ENCODE results near the gene PEX5L. TPM values are rescaled to one million over a fixed set of nuclear protein-coding genes. Genes with fewer than 3 reads are reported as not detected.

PEX5L gene
- total and polyA plus RNA-seq, 2 experiments from 2014 or later = 6.3 to 7.0 TPM

GRCh38 chr3:180073561-180073960 lies 36.8 kb upstream of the PEX5L start:
- no peak overlapping the region for H3K4me3 ChIP-seq
- DNase-seq (ENCODE audit: low spot score) = no peak
- H3K9me2 ChIP-seq (ENCODE audit: insufficient read depth) = peaks cover 28% of the 10 kb centered on the region
- H3K79me2 ChIP-seq (replicated peaks; ENCODE audit: insufficient read depth) = no peaks in the 10 kb centered on the region
- no peaks in the 10 kb centered on the region for H4K20me1 ChIP-seq (replicated peaks; ENCODE audit: insufficient read depth)
- no peaks in the 10 kb centered on the region for H3K4me1 ChIP-seq (ENCODE audit: insufficient read depth)
- ATAC-seq = no peak
- no peaks in the 10 kb centered on the region for H3F3A ChIP-seq (replicated peaks; ENCODE audit: low read depth)
- TF ChIP-seq ZNF462 (CRISPR knock-in tag; IDR thresholded peaks at IDR 0.05) (no peak), POLR2AphosphoS5 (IDR thresholded peaks at IDR 0.05; ENCODE audit: low read depth) (no peak), STAT1 (IDR thresholded peaks at IDR 0.05; ENCODE audit: unreplicated experiment) (no peak), JUNB (IDR thresholded peaks at IDR 0.05; ENCODE audit: unreplicated experiment) (no peak), NANOG (IDR thresholded peaks at IDR 0.05; ENCODE audit: borderline replicate concordance) (no peak), CREB1 (CRISPR knock-in tag; IDR thresholded peaks at IDR 0.05; ENCODE audit: low read depth) (no peak), EZH2phosphoT487 (IDR thresholded peaks at IDR 0.05; ENCODE audit: unreplicated experiment) (no peak), EZH2 (IDR thresholded peaks at IDR 0.05; ENCODE audit: low read depth, unreplicated experiment) (no peak), ZNF114 (CRISPR knock-in tag; IDR thresholded peaks at IDR 0.05) (no peak), ZNF331 (CRISPR knock-in tag; IDR thresholded peaks at IDR 0.05; ENCODE audit: low read depth) (no peak)
- TF ChIP-seq, protein P1, sequence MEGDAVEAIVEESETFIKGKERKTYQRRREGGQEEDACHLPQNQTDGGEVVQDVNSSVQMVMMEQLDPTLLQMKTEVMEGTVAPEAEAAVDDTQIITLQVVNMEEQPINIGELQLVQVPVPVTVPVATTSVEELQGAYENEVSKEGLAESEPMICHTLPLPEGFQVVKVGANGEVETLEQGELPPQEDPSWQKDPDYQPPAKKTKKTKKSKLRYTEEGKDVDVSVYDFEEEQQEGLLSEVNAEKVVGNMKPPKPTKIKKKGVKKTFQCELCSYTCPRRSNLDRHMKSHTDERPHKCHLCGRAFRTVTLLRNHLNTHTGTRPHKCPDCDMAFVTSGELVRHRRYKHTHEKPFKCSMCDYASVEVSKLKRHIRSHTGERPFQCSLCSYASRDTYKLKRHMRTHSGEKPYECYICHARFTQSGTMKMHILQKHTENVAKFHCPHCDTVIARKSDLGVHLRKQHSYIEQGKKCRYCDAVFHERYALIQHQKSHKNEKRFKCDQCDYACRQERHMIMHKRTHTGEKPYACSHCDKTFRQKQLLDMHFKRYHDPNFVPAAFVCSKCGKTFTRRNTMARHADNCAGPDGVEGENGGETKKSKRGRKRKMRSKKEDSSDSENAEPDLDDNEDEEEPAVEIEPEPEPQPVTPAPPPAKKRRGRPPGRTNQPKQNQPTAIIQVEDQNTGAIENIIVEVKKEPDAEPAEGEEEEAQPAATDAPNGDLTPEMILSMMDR (conservative IDR thresholded peaks at IDR 0.05; ENCODE audit: low read depth in 2 of 2) = no peak
- TF ChIP-seq, protein P2, sequence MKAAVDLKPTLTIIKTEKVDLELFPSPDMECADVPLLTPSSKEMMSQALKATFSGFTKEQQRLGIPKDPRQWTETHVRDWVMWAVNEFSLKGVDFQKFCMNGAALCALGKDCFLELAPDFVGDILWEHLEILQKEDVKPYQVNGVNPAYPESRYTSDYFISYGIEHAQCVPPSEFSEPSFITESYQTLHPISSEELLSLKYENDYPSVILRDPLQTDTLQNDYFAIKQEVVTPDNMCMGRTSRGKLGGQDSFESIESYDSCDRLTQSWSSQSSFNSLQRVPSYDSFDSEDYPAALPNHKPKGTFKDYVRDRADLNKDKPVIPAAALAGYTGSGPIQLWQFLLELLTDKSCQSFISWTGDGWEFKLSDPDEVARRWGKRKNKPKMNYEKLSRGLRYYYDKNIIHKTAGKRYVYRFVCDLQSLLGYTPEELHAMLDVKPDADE (IDR thresholded peaks at IDR 0.05) = no peak
- TF ChIP-seq, protein P3, sequence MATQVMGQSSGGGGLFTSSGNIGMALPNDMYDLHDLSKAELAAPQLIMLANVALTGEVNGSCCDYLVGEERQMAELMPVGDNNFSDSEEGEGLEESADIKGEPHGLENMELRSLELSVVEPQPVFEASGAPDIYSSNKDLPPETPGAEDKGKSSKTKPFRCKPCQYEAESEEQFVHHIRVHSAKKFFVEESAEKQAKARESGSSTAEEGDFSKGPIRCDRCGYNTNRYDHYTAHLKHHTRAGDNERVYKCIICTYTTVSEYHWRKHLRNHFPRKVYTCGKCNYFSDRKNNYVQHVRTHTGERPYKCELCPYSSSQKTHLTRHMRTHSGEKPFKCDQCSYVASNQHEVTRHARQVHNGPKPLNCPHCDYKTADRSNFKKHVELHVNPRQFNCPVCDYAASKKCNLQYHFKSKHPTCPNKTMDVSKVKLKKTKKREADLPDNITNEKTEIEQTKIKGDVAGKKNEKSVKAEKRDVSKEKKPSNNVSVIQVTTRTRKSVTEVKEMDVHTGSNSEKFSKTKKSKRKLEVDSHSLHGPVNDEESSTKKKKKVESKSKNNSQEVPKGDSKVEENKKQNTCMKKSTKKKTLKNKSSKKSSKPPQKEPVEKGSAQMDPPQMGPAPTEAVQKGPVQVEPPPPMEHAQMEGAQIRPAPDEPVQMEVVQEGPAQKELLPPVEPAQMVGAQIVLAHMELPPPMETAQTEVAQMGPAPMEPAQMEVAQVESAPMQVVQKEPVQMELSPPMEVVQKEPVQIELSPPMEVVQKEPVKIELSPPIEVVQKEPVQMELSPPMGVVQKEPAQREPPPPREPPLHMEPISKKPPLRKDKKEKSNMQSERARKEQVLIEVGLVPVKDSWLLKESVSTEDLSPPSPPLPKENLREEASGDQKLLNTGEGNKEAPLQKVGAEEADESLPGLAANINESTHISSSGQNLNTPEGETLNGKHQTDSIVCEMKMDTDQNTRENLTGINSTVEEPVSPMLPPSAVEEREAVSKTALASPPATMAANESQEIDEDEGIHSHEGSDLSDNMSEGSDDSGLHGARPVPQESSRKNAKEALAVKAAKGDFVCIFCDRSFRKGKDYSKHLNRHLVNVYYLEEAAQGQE (IDR thresholded peaks at IDR 0.05; ENCODE audit: unreplicated experiment) = no peak
- Mint-ChIP-seq H3K36me3 (ENCODE audit: low read depth) (no peaks in the 10 kb centered on the region), H3K9me3 (no peaks in the 10 kb centered on the region; the same call in 1 of the 3 replicates), H3K27ac (no peak overlapping the region), H3K27me3 (ENCODE audit: insufficient read depth, low read depth, poor library complexity) (peaks cover 4% of the 10 kb centered on the region), H3K4me1 (peaks cover 23% of the 10 kb centered on the region), H3K4me3 (no peak overlapping the region)
- H3K36me3 ChIP-seq (ENCODE audit: insufficient read depth) = no peaks in the 10 kb centered on the region
- peak overlapping the region; percentile 86; the same call in 1 of the 2 replicates for H2AFZ ChIP-seq
- no peak overlapping the region for H3K27ac ChIP-seq (ENCODE audit: low read depth)
- H3K4me2 ChIP-seq = no peak overlapping the region
- no peaks in the 10 kb centered on the region for H3K27me3 ChIP-seq (ENCODE audit: insufficient read depth)
